HG03558 (cell line): ENCODE data around the gene CAPNS1.
"Not testable (repeated sequence)": the region's sequence is repeated elsewhere in the genome, so short reads cannot be mapped to it uniquely, and the experiment has no call there.

Experiments used
- ATAC-seq: cut with Tn5 transposase; IDR thresholded peaks from one replicate; pipeline ENCODE4 v1.9.1; 2021; ENCODE audit warnings: moderate number of reproducible peaks; ENCODE audit not compliant: unreplicated experiment; ENCODE audit errors: extremely low read depth

The CAPNS1 gene

DNA sequence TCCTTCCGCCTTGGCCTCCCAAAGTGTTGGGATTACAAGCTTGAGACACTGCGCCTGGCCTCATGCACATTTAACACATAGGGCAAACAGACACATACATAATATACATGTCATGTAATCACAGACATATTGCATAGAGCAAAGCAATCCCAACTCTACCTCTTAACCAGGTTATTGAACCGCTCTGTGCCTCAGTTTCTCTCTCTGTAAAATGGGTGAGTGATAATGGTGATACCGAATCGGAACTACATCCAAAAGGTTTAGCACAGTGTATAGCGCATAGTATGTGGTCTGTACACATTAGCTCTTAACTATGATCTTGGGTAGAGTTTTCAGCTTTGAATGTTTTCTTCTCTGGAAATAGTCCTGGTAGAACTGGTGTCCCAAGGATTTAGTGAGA, 4.8 kb downstream of the CAPNS1 start:
- ATAC-seq = no peak

DNA sequence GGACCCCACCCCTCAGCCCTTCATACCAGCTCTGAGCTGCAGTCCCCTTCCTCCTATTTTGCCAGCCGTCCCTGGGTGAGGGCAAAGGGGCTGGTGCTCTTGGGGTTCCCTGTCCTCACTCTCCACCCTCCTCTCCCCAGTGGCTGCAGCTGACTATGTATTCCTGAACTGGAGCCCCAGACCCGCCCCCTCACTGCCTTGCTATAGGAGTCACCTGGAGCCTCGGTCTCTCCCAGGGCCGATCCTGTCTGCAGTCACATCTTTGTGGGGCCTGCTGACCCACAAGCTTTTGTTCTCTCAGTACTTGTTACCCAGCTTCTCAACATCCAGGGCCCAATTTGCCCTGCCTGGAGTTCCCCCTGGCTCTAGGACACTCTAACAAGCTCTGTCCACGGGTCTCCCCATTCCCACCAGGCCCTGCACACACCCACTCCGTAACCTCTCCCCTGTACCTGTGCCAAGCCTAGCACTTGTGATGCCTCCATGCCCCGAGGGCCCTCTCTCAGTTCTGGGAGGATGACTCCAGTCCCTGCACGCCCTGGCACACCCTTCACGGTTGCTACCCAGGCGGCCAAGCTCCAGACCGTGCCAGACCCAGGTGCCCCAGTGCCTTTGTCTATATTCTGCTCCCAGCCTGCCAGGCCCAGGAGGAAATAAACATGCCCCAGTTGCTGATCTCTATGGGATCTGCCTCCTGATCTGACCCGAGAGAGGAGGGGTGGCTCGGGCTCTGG, 10.0 kb downstream of the CAPNS1 start:
- ATAC-seq = no peak

DNA sequence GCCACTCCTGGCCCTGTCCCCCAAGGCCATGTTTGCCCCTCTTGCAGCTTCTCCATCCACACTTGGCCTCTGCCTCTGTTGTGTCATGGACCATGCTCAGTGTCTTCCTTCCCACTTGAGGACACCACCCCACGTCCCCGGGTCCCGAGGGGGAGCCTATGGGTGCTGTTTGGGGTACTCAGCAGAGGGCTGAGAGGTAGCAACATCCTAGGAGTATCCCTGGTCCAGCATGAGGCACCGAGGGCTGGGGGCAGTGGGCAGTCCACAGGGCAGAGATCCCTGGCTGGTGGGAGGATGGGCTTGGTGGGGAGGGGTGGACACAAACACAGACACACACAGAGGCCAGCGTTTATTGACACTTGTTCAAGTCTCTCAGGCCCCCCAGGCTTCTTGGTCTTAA, 10.7 kb downstream of the CAPNS1 start:
- no peak for ATAC-seq

DNA sequence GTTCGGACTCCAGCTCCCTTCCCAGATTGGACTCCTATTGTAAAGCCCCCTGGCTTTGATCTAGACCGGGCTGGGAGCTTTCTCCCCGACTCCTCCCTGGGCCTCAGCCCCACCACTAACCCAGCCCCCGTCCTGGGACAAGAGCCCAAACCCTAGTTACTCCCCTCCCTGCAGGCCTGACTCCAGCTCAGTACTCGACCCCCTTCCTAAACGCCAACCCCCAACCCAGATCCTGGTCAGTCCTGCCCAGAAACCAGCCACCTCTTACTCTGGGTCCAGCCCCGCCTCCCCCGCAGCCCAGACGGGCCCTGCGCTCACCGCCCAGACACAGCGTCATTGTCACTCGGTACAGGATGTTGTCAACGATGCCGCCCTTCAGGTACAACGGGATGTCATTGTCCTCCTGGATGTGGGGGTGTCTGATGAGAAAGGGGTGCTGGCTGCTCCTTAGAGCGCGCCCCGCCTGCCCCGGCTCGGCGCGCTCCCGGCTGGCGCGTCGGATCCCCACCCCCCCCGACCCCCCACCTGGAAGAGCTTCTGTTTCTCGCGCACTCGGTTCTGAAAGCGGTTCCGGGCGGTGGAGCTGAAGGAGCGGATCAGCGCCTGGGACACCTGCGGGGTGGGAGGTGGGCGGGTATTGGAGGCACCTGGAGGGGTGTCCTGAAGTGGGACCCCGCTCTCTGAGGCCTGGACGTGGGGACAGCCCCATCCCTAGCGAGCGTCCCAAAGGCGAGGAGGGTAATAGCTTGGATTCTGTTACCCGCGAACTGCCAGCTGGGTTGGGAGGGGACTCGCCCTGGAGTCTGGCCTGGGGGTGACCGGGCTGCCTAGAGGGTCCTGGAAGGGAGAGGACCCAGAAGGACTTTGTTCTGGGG, 11.5 kb downstream of the CAPNS1 start:
- ATAC-seq = no peak

DNA sequence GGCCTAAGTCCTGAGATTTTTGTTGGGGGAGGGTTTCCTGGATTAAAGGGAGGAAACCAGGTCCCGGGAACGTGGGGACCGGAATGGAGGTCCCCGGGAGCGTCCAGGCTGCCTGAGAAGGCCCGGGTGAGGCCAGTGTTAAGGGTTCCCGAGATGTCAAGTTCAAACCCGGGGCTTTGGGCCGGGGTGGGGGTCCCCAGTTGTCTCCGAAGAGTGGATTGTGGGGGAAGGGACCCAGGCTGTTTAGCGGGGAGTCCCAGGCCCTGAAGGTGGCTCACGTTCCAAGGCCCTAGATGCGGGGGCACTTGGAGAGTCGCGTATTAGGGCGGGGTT, 12.1 kb downstream of the CAPNS1 start:
- ATAC-seq = no peak

DNA sequence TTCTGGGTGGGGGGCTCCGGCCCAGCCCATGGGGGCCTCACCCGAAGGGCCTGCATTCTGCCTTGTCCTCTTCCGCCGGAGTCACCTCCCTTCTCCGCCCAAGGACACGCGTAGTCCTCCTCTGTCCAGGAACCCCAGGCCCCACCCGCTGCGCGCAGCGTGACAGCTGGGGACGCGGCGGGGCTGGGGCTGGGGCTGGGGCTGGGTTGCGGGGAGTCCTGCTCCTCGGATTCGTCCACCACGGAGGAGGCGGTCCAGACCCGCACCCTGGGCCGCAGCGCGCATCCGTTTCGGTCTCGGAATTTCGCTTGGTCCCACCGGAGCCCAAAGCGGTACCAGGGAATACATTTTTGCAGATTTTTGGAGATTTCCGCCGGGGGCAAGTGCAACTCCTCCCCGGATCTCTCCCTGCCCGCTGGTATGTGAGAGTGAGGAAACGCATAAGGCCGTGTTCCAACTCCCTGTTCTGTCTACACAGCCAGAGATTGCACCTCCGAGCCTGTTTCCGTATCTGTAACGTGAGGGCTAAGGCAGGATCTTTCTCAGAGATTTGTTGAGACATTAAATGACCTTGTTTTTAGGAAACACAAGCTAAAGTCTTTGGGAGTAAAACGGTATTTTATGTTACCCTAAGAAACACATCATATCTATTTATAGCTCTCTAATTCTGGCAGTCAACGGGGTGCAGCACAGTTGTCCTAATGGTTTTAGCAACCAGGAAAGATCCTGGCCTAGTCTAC, 12.7 kb downstream of the CAPNS1 start, which contains the start of gene COX7A1:
COX7A1 (minus strand) TSS at position 96 of the 740 bp plus-strand sequence; CDS start at position 56, 40 bp downstream.
- ATAC-seq = no peak

DNA sequence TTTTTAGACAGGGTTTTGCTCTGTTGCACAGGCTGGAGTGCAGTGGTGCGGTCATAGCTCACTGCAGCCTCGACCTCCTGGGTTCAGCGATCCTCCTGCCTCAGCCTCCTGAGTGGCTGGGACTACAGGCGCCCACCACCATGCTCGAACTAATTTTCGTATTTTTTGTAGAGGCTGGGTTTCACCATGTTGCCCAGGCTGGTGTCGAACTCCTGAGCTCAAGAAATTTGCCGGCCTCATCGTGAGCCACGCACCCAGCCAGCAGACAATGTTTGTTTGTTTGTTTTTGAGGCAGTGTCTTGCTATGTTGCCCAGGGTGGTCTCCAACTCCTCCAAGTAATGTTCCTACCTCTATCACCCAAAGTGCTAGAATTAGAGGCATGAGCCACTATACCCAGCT, 13.3 kb downstream of the CAPNS1 start:
- no peak for ATAC-seq

DNA sequence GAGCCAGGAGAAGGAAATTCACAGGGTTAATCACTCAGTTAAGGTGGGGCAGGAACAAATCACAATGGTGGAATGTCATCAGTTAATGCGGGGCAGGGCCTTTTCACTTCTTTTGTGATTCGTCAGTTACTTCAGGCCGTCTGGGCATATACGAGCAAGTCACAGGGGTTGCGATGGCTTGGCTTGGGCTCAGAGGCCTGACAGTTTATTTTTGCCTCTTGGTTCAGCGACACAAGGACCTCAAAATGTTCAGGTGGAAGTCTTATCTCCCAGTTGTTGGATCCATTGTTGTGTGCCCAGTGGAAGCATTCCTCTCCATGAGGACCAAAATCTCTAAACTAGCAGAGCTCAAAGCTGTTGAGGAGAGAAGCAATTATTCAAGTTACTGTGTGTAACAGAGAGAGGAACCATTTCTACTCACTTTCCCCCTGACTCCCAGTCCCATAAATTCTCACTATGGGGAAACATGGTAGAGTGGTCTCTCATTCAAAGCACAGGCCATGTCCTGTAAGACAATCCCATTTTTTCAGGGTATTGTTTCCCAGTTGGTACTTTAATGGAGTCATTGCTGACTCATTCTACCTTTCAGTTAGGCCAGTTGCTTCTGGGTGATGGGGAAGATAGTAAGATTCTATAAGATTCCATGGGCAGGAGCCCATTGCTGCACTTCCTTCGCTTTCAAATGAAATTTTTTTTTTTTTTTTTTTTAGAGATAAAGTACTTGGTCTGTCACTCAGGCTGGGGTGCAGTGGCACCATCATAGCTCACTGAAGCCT, 21.1 kb downstream of the CAPNS1 start:
- no peak for ATAC-seq

DNA sequence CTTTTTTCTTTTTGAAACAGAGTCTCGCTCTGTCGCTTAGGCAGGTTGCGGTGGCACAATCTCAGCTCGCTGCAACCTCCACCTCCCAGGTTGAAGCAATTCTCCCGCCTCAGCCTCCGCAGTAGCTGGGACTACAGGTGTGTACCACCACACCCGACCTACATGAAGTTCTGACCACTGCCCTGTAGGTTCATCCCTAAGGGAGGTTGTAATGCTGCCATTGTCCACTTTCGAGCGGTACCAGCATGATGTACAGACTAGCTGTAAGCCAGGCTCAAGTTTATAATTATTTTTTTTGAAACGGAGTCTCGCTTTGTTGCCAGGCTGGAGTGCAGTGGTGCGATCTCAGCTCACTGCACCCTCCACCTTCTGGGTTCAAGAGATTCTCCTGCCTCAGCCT, 23.9 kb downstream of the CAPNS1 start:
- ATAC-seq = no peak

DNA sequence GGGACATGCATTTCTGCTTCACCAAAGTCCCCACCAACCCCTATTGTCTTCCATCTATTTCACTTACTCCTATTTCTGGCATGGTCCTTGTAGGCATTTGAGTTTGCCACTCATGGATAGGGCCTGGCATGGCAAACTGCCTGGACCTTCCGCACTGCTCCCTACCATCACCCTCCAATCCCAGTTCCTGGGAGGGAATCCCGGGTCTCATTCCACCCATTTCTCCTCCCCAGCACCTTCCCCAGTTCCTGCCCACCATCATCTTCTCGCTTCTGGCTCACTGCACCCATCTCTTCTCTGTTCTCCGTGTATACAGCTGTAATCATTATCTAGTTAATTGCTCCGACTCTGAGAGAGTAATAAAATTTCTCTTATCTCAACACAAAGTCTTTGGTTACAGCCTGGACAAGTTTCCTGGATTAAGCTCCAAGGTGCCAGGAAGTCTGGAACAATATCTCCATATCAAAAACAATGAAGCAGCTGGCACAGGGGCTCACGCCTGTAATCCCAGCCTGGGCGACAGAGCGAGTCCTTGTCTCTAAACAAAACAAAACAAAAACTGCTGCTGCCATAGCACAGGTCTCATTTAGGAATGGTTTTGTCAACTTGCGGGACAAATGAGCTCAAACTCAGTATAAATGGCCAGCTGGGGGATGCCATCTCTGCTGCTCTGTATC, 29.4 kb downstream of the CAPNS1 start:
- no peak for ATAC-seq

DNA sequence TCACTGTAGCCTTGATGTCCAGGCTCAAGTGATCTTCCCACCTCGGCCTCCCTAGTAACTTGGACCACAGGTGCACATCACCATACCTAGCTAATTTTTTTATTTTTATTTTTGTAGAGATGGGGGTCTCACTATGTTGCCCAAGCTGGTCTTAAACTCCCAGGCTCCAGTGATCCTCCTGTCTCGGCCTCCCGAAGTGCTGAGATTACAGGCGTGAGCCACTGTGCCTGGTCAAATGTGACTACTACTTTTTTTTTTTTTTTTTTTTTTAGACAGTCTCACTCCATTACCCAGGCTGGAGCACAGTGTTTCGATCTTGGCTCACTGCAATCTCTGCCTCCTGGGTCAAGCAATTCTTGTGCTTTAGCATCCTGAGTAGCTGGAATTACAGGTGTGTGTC, 33.0 kb downstream of the CAPNS1 start:
- ATAC-seq = no peak

DNA sequence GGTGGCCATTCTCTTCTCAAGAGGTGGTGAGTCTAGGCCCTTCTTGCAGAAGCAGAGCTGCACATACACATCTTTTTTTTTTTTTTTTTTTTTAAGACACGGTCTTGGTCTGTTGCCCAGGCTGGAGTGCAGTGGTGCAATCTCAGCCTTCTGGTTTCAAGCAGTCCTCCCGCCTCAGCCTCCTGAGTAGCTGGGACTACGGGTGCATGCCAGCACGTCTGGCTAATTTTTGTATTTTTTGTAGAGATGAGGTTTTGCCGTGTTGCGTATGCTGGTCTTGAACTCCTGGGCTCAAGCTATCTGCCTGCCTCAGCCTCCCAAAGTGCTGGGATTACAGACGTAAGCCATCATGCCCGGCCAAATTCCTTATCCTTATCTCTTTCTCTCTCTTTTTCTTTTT, 34.0 kb downstream of the CAPNS1 start:
- ATAC-seq = not testable (repeated sequence)

DNA sequence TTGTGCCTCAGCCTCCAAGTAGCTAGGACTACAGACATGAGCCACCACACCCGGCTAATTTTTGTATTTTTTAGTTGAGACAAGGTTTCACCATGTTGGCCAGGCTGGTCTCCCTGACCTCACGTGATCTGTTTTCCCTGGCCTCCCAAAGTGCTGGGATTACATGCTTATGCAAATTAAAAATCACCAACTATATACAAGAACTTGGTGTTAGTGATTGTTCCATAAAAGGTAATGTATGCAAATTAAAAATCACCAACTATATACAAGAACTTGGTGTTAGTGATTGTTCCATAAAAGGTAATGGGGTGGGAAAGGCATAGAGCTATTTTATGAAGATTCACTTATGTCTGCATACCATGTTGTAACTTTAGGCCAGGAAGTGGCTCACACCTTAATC, 39.2 kb downstream of the CAPNS1 start:
- not testable (repeated sequence) for ATAC-seq

DNA sequence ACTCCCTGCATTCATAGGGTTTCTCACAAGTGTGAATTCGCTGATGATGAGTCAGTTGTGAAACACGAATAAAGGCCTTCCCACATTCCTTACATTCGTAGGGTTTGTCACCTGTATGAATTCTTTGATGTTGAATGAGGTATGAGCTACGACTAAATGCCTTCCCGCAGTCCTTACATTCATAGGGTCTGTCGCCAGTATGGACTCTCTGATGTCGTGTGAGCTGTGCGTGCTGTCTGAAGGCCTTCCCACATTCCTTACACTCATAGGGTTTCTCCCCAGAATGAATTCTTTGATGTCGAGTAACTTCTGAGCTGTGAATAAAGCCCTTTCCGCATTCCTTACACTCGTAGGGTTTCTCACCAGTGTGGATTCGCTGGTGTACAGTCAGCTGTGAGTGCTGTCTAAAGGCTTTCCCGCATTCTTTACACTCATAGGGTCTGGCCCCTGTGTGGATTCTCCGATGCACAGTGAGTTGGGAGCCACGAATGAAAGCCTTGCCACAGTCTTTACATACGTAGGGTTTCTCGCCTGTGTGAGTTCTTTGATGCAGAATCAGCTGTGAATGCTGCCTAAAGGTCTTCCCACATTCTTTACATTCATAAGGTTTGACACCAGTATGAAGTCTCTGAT, 42.9 kb downstream of the CAPNS1 start:
- no peak for ATAC-seq

DNA sequence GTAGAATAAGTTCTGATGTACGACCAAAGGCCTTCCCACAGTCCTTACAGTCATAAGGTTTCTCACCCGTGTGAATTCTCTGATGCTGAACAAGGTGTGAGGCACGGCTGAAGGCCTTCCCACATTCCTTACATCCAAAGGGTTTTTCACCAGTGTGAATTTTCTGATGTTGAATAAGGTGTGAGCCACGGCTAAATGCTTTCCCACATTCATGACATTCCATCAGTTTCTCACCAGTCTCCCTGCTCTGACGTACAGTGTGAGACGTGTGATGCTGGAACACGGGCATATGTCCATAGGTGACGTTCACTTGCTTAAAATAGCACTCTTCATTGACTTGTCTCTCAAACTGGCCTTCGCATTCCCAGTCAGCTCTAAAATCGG, 43.4 kb downstream of the CAPNS1 start:
- ATAC-seq = no peak

DNA sequence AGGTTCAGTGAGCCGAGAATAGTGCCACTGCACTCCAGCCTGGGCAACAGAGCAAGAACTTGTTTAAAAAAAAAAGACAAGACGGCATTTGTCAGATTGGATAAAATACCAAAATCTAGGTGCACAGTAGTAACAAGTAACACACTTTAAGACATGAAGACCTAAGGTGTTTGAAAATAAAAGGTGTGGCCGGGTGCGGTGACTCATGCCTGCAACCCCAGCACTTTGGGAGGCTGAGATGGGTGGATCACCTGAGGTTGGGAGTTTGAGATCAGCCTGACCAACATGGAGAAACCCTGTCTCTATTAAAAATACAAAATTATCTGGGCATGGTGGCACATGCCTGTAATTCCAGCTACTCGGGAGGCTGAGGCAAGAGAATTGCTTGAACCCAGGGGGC, 46.9 kb downstream of the CAPNS1 start:
- not testable (repeated sequence) for ATAC-seq

DNA sequence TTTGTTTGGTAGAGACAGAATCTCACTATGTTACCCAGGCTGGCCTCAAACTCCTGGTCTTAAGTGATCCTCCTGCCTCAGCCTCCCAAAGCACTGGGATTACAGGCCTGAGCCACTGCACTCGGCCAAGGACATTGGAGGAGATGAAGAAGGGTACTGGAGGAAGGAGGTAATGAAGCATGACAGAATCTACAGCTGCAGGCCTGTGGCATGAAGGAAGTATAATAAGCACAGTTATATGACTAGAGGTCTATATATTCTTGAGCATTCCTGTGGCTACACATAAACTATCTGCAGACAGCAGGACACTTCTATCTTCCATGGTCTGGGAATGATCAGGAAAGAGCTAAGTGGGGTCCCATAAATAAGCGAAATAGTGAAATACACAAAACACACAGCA, 56.4 kb downstream of the CAPNS1 start:
- no peak for ATAC-seq

DNA sequence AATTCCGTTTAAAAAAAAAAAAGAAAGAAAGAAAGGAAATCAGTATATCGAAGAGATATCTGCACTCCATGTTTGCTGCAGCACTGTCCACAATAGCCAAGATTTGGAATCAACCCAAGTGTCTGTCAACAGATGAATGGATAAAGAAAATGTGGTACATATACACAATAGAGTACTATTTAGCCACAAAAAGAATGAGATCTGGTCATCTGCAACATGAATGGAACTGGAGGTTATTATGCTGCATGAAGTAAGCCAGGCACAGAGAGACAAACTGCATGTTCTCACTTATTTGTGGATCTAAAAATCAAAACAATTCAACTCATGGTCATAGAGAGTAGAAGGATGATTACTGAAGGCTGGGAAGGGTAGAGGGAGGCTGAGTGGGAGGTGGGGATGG, 58.3 kb downstream of the CAPNS1 start:
- ATAC-seq = no peak
